GM12892 (cell line): Measurements from ENCODE around the gene IGDCC3.

ENCODE experiments used
- POLR2A ChIP-seq: IDR thresholded peaks from 2 replicates; pipeline ENCODE4 v1.6.1; 2011; ENCODE audit warnings: low read depth, low read length, control low read depth
- POLR2AphosphoS5 ChIP-seq: IDR thresholded peaks from 2 replicates; pipeline ENCODE4 v1.6.1; 2011; ENCODE audit warnings: low read depth, low read length, control low read depth

DNA sequence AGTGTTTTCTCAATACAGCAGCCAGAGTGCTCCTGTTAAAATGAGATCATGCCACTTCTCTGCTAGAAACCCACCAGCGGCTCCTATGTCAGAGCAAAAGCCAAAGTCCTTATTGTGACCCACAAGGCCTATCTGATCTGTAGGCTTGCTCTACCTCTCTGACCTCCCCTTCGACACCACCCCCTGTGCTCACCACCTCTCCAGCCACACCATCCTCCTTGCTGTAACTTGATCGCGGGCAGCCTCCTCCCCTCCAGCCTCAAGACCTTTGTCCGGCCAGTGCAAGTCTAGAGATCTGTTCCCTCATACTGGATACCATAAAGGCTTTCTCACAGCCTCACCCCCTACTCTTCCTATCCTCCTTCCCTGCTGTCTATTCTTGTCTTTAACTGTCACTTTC, 46.9 kb upstream of the IGDCC3 start:
- TF ChIP-seq POLR2A, result no peak
- TF ChIP-seq POLR2AphosphoS5, result no peak
